GM12872 (cell line): ENCODE measurements around the gene ZBTB20.

Experiments used
- TF ChIP-seq, protein P1 (sequence below): IDR thresholded peaks from 3 replicates; pipeline ENCODE4 v1.5.1; 2011; ENCODE audit warnings: low read depth, mild to moderate bottlenecking, low read length, moderate library complexity; ENCODE audit not compliant: insufficient read depth

ZBTB20 gene

GRCh38 chr3:114651555-114651954, 495.5 kb downstream of the ZBTB20 start:
- TF ChIP-seq, protein P1, sequence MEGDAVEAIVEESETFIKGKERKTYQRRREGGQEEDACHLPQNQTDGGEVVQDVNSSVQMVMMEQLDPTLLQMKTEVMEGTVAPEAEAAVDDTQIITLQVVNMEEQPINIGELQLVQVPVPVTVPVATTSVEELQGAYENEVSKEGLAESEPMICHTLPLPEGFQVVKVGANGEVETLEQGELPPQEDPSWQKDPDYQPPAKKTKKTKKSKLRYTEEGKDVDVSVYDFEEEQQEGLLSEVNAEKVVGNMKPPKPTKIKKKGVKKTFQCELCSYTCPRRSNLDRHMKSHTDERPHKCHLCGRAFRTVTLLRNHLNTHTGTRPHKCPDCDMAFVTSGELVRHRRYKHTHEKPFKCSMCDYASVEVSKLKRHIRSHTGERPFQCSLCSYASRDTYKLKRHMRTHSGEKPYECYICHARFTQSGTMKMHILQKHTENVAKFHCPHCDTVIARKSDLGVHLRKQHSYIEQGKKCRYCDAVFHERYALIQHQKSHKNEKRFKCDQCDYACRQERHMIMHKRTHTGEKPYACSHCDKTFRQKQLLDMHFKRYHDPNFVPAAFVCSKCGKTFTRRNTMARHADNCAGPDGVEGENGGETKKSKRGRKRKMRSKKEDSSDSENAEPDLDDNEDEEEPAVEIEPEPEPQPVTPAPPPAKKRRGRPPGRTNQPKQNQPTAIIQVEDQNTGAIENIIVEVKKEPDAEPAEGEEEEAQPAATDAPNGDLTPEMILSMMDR = no peak

DNA sequence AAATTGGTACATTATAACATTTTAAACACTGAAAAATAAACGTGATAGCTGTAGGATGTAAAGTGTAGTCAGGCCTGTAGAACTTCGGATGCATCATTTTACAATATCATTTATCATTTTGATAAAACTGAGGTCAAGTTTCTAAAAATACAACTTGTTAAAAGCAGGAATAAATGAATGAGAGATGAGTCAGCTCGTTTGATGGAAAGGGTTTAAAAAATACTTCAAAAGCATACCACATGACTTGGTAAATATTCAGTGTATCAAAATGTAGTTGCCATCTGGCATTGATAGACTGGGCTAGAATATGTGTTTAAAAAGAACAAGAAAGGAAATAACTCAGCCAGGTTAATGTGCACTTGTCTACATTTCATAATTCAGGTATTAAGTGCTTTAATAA, 496.3 kb downstream of the ZBTB20 start:
- TF ChIP-seq, protein P1 = no peak

GRCh38 chr3:114649331-114649730, 497.8 kb downstream of the ZBTB20 start:
- TF ChIP-seq, protein P1 = no peak

GRCh38 chr3:114646526-114646925, 500.6 kb downstream of the ZBTB20 start:
- TF ChIP-seq, protein P1 = no peak

GRCh38 chr3:114645392-114645791, 501.7 kb downstream of the ZBTB20 start:
- TF ChIP-seq, protein P1 = no peak

- TF ChIP-seq, protein P1 = no peak
These were observed 502.7 kb downstream of the ZBTB20 start for GRCh38 chr3:114644367-114644766.

GRCh38 chr3:114642951-114643741, 503.9 kb downstream of the ZBTB20 start:
- TF ChIP-seq, protein P1 = no peak

- TF ChIP-seq, protein P1 = no peak
These were observed 507.0 kb downstream of the ZBTB20 start for GRCh38 chr3:114640126-114640525.
